GM10266 (cell line): Measurements from ENCODE around the gene GABARAP.

Experiments used
- DNase-seq: peaks from one replicate; pipeline ENCODE4 v3.0.0; 2012; ENCODE audit errors: extremely low spot score
- CTCF ChIP-seq: IDR thresholded peaks from 2 replicates; pipeline ENCODE4 v1.5.1; 2012; ENCODE audit warnings: mild to moderate bottlenecking, low read depth; ENCODE audit not compliant: control insufficient read depth, insufficient read depth; ENCODE audit errors: missing control alignments

Gene GABARAP

GRCh38 chr17:7195971-7196370, 46.3 kb downstream of the GABARAP start:
- TF ChIP-seq CTCF: no peak
- no peak for DNase-seq

- TF ChIP-seq CTCF: no peak
These were observed 49.8 kb downstream of the GABARAP start for GRCh38 chr17:7192271-7192937.

GRCh38 chr17:7191571-7192270, 50.5 kb downstream of the GABARAP start:
- DNase-seq: no peak
- TF ChIP-seq CTCF: no peak

More at GRCh38 chr17:7192271-7192937, 49.8 kb downstream of the GABARAP start:
- DNase-seq: no peak

- DNase-seq: no peak
- TF ChIP-seq CTCF: no peak
These were observed 51.2 kb downstream of the GABARAP start for GRCh38 chr17:7191069-7191468.

- no peak for TF ChIP-seq CTCF
- no peak for DNase-seq
These were observed 51.9 kb downstream of the GABARAP start for GRCh38 chr17:7190276-7190917.
